ENCODE results near the gene ATP6V1C2.

DNA sequence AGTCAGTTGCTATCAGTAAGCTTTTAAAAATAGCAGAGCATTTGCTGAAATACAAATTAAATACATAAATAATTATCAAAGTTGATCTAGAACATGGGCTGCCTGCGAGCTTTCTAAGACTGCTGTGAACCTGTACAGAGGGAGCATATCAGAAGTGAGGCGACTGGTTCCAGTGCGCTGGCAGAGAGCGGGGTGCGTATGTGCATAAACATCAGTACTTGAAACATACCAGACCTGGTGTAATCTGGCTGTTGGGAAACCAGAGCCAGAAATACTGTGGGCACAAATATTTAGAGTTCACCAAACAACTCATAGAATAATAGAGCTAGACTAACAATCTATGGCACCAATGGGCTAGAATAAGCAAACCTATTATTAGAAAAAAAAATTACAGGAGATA lies 63.8 kb downstream of the ATP6V1C2 start:
- TF ChIP-seq, protein P1, sequence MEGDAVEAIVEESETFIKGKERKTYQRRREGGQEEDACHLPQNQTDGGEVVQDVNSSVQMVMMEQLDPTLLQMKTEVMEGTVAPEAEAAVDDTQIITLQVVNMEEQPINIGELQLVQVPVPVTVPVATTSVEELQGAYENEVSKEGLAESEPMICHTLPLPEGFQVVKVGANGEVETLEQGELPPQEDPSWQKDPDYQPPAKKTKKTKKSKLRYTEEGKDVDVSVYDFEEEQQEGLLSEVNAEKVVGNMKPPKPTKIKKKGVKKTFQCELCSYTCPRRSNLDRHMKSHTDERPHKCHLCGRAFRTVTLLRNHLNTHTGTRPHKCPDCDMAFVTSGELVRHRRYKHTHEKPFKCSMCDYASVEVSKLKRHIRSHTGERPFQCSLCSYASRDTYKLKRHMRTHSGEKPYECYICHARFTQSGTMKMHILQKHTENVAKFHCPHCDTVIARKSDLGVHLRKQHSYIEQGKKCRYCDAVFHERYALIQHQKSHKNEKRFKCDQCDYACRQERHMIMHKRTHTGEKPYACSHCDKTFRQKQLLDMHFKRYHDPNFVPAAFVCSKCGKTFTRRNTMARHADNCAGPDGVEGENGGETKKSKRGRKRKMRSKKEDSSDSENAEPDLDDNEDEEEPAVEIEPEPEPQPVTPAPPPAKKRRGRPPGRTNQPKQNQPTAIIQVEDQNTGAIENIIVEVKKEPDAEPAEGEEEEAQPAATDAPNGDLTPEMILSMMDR (IDR thresholded peaks at IDR 0.05; ENCODE audit: poor library complexity) = no peak
- TF ChIP-seq EZH2 (IDR thresholded peaks at IDR 0.05; ENCODE audit: borderline replicate concordance) = no peak

Data from hepatocyte (in vitro differentiated cells).